GDM1 (cell line): Measurements from ENCODE around the gene NRCAM.

ENCODE experiments used
- DNase-seq: peaks from one replicate; lab custom pipeline; 2025; lab: John Stamatoyannopoulos, UW

The NRCAM gene

DNA sequence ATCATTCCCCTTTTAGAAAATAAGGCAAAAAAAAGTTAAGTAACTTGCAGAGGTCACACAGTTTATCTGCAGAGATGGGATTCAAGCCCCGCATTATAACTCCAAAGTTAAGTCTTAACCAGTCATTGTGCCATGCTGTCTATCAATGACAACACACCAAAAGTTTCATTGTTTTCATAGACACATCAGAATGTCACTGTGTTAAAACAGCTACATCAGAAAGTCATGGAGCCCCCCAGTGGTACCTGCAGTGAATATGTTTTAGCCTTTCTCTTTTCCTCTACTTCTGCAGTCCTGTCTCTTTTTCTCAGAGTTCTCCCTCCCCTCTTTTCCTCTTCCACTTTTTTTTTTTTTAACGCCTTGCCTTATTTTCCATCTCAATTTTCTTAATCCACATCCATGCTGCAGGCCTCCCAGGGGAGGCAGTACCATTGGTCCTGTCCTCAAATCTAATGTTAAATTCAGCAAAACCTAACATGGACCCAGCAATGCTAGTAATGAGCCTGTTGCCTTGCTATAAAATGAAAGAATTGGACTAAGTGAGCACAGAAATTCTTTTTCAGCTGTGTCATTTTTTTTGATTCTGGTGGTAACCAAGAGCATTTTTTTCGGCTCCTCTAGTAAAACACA lies 3.8 kb upstream of the NRCAM start:
- DNase-seq: no peak

DNA sequence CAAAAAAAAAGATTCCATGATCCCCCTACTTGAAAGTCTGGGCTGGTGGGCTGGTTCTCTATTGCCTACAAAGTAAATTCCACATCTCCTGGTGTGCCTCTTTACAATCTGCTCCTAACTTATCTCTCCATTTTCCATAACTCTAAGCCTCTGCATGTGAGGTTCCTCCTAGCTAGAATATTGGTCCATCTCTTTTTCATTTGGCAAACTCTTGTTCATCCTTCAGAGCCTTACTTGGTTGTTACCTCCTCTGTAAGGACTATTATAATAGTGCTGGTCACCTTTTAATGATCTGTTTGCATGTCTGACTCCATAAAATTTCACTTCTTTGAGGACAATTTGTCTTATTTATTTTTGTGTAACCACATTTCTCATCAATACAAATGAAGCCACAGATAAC lies 1.6 kb upstream of the NRCAM start:
- DNase-seq: no peak

DNA sequence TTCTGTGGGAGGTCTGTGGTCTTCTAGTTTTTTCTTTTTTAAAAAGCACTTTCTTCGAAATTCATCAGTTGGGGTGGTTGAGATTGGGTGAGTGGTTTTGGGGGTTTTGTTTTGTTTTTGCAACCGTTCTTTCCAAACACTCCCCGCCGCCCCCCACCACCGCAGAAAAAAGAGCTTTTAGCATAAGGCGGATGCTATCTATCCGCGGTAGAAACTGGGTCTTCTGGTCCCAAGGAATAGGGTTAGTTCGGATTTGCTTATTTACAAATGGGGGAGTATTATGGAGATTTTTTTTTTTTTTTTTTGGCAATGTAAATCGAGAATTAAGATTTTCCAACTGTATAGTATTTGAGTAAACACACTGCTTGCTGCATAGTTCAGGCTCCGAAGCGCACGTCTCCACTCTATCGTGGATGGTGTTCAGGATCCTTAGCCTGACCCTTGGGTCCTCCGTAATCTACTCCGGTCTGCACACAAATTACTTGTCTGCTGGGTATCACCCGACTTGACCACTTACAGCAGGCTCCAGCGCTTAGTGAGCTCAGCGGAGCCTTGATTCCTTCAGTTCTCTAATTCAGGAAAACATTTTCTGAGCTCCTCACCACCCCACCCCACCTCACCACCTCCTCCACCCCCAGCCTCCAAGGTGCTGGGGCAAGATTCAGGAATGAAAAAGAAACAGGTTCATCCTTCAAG lies 757 bp upstream of the NRCAM start:
- no peak for DNase-seq

DNA sequence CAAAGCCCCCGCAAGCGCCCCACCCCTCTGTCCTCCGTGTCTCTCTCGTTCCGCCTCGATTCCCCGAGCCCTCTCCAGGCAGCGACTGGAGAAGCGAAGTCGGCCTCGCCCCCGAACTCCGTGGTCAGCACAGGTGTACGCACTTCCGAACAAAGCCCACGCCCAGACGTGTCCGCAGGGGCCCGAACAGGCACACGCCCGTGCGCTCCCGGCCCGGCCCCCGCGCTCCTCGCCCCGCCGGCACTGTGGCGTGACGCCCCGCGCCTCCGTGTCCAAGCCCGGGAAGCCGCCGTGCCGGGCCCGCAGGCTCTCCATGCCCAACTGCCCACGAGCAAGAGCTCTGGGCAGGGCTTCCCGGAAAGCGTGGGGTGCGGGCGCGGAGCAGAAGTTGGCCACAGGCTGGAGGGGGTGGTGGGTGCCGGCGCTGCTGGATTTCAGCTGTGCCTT lies 662 bp downstream of the NRCAM start:
- DNase-seq: no peak

DNA sequence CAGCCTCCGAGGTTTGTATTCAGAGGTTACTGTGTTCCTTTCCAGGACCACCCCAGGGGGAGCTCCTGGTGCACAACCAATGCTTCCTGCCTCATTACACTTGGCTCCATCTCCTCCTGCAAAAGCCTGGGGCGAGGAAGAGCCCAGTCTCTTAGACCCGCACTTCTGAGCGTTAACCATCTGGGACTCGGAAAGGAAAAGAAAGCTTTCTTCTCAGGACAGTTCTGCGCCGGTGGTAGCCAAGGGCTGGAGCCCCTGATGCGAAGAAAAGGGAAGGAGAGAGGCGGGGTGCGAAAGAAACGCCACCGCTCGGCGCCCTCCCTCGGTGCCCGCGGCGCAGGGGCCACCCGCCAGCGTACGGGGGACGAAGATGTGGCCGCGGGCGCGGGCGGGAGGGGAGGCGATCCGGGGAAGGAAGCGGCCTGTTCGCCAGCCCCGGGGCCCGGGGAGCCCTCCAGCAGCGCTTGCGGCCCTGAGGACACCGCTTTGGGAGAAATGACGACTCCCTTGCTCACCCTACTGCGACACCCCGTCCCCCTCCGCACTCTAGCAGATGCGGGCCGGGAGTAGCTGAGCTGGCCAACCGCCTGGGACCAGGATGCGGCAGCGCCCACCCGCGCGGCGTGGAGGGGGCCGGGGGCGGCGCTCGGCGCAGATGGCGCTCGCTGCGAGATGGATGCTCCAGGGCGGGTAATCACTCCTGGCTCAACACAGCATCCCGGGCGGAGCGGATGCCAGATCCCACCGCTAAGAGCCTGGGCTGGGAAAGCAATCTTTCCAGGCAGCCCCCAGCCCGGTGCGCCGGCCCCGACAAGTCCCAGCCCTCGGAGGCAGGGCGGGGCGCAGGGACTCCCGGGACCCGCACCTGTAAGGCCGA lies 1.3 kb downstream of the NRCAM start:
- no peak for DNase-seq

DNA sequence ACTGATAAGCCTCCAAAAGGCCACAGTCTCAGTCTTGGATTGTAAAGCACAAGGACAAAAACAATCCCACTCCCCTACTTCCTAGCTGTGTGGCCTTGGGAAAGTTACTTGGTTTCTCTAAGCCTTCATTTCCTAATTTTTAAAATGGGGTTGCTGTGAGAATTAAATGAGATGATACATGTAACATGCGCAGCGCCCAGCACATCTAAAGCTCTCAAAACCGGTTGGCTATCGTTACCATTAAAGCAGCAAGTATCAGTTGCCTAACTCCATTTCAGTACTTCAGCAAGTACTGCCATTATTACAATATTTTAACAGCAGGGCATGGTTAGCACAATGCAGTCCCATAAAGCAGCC lies 1.9 kb downstream of the NRCAM start:
- DNase-seq: no peak

DNA sequence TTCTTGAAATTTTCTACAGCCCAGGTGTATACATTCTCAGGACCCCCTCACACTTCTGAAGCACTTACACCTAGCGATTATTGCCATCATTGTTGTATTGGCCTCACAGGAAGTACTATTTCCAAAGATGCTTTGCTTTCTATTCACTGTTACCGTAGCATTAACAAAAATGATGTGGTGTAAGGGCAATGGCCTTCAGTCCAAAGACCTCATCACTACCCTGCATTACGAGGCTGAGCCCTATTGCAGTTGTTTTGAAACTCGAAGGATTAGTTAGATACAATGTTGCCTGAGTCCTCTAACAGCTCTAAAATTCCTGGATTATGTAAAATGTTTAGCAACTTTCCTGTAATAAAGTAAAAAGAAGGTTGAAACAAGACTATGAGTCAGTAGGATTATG lies 2.9 kb downstream of the NRCAM start:
- DNase-seq: no peak

DNA sequence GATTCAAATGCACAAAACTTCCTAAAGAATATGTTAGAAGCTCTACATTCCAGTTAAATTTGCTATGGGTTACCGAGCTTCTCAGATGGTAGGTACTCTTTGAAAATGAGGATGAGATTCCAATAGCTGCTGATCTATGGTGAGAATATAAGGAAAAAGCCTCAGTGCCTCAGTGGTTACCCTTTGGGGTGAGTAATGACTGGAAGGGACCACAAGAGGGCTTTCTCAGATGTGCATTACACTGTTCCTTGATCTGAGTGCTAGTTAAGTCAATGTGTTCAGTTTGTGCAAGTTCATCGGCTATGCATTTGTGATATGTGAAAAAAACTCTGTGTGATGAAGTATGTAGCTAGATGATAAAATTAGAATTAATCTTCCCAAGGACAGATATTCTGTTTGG lies 3.5 kb downstream of the NRCAM start:
- no peak for DNase-seq

DNA sequence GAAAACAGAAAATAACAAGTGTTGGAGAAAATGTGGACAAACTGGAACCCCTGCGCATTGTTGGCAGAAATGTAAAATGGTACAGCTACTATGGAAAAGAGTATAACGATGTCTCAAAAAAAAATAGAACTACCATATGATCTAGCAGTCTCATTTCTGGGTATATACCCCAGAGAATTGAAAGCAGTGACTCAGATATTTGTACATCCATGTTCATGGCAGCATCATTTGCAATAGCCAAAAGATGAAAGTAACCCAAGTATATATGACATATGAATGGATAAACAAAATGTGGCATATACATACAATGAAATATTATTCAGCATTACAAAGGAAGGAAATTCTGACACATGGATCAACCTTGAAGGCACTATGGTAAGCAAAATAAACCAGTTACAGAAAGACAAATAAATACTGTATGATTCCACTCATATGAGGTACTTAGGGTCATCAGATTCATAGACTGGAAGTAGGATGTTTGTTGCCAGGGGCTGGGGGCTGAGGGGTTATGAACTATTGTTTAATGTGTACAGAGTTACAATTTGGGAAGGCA lies 4.9 kb downstream of the NRCAM start:
- DNase-seq: no peak

DNA sequence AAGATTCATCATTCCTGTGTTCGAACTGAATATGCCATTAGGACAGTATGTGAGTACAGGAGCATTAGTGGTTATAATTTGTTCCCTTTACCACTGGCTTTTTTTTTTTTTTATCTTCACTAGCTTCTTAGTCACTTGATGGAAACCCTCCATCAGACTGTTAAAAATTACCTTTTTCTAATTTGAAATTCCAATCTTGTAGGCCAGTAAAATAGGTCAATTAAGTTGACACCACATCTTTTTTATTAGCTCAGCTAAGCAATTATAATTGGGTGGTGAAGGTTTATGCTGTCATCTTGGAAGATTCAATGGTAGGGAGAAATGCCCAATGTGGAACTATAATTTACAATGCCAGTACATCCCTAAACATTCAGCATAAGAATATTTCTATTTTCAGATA lies 6.1 kb downstream of the NRCAM start:
- DNase-seq: no peak

DNA sequence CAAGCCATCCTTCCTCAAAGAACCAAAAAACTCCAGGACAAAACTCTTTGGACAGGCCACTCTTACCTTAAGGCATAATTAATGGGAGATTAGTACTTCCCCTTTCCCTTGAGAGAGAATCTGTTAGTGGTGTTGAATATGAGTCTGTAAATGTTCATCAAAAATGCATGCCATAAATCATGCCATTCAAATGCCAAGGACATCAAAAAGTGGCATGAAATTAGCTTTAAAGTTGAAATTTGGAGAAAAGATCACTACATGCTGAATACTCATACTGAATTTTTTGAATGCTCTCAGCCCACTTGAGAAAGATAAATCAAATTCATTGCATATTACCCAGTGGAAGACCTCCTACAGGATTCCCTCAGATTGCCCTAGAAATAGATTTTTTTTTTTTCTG lies 6.7 kb downstream of the NRCAM start:
- no peak for DNase-seq

DNA sequence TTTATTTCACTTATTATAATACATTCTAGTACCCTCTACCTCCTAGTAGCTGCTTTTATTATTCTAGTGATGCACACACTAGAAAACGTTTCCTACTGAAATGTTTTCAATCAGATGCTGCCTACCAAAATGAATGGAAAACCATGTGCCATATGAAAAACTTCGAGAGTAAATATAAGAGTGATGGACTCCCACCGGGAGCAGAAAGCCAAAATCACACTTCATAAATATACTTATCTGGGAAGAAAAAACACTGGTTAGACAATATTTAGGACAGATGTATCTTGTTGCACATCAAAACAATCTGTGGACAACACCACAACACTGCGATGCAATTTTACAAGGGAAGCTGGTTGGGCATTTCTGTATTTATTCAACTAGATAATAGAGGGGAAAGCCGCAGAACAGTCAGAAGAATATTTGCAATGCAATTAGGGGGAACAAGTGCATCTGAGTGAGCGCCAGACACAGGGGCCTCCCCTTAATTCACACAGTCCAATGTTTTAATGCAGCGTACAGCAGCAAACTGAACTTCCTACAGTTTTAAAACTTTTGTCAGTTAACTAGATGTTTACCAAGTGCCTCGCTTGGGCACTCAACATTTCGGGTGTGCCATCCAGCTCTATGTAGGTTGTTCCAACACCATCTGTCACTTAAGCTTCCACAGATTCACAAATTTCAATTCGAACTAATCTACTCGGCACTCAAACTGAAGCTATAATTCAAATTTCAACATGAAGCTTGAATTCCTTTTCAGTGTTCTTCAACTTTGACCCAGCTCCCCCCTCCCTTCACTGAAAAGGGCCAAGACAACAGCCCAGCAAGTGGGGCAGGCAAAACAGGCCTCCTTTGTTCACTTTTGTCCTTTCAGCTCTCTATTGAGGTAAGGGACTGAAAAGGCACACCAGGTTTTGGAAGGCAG lies 7.4 kb downstream of the NRCAM start:
- no peak for DNase-seq

DNA sequence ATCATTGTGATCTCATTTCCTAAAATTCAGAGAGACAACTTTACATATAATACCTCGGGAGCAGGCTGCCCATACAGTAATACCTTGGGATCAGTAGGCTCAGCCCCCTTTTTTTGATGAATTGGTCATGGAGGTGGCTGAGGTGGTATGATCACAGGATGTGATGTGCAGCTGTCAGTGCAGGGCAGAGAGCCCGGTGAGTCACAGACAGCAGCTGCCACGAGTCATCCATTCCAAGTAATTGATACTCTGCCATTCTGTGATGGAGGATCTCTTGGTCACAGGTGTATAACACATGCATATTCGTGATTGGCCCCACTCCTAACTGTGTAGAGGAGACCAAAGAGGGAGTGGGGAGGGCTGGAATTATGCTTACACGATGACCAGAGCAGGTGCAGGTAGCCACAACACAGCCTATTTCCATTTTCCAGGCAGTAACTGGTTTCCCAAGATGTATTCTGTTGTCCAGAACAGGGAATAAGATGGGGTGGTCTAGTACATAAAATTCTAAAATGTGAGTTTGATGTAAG lies 14.1 kb downstream of the NRCAM start:
- no peak for DNase-seq

DNA sequence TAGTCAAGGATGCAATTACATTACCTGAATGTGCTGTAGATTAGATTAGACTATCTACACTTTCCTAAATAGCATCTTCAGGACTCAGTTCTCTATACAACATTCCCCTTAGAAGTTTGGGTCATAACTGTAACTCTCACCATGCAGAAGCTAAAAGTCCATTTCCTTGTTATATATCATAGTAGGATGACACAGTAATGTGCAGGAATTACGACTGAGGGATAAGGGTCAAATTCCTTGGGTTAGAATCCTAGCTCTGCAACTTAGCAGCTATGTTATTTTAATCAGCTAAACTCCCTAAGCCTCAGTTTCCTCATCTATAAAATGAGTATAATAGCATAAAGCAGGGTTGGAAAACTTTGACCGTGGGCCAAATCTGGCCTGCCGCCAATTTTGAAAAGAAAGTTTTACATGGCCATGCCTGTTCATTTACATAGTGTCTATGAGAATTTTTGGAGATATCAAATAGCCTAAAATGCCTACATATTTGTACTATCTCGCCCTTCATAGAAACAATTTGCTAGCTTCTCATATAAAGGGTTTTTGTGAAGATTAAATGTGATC lies 14.8 kb downstream of the NRCAM start:
- no peak for DNase-seq

DNA sequence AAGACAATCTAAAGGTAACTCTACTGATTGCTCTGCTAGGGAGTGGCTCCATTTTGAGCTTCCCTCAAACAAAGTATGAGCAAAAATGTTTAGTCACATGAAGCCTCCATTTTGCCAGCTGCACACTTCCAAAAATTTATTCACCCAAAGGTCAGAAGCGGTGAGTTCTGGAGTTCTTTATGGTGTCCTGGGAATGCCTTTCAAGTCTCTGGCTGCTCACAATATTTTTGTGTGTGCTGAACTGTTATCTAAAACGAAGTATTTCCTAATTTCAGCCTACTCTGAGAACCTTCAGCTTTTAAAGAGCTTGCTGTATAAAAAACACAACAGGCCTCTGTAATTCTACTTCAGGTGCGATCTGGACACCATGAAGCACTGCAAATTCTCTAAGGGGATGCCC lies 15.6 kb downstream of the NRCAM start:
- no peak for DNase-seq

DNA sequence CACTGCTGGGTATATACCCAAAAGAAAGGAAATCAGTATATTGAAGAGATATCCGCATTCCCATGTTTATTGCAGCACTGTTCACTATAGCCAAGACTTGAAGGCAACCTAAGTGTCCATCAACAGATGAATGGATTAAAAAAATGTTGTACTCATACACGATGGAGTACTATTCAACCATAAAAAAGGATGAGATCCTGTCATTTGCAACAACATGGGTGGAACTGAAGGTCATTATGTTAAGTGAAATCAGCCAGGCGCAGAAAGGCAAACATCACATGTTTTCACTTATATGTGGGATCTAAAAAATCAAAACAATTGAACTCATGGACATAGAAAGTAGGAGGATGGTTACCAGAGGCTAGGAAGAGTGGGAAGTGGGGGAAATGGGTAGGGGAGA lies 19.3 kb downstream of the NRCAM start:
- DNase-seq: no peak

DNA sequence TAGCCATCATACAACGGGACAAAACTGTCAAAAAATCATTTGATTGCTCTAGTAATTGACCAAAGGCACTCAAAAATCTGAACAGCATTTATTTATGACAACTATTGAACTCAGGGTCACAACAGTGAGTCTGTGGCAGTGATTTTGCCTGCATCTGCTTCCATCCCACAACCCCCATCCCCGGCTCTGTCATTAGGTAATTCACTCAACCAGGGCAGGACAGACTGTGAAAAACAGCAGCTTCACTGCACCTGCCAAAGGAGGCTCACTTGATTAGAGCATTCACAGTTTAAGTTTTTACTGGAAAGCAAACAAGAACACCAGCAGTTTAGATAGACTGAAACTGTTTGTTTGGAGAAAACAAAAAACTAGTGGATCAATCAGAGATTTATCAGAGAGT lies 22.2 kb downstream of the NRCAM start:
- no peak for DNase-seq

DNA sequence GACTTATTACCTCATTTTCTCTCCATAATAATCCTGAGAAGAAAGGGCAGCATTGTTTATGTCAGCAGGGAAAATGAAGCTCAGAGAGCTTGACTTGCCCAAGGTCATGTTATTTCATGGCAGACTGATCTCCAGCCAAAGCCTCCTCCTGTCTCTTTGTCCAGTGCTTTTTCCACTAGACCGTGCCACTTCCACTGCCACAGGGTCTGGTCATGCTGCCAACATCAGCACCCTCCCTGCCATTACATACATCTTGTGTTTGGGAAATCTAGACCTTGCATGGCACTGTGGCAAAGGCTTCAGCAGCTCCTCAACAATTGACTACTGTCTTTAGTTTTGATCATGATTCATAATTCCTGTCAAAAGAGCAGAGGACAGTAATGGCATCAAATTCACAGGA lies 25.1 kb downstream of the NRCAM start:
- no peak for DNase-seq

DNA sequence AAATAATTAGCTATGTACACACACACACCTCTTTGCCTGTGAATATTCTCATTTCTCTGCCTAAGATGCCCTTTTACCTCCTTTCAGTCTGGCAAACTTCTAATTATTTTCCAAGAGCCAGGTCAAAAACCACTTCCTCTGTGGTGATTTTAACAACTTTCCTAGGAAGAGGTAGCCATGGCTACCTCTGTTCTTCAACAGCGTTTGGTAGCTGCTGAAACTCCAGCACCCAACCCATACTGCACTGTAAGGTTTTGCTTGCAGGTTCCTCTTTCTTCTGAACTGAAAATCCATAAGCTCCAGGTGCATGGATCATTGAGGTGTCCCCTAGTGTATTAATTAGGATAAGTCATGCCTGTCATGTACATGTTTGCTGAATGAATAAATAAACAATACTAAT lies 25.6 kb downstream of the NRCAM start:
- no peak for DNase-seq

DNA sequence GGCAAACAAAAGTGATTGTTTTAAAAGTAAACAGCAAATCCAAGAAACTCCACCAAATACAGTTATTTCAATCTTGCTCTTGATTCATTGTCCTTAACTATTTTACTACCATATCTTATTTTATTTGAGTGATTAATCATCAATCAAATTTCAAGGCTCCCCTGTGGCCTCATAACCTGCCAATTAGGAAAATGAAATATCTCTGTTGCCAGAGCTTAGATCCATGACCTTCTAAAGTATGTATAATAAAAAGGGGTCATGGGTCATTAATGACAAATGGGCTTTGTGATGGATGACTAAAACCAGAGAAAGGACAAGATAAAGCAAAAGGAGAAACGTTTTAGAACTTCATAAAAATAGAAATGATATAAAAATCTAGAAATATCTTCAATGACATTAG lies 28.5 kb downstream of the NRCAM start:
- no peak for DNase-seq

DNA sequence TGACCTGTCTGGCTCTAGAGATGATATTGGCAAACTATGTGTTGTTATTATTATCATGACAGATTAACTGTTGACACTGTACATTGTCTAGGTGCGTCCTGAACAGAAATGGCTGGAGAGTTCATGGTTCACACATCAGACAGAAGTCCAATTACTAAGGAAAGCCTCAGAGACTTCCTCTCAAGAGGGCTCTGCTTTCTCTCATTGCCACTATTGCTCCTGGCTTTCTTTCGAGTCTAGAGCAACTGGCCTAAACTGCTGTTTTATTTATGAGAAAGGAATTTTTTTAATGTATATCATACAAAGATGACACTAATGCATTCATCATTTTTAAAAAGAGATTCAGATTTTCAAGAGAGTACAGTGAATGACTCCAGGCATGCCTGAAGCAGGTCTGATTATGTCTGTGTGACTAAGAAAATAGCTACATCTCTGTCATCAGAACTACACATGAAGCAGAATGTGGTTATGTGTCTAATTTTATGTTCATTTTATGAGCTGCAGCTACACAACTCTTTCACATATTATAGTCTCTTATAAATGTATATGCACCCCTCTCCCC lies 30.4 kb downstream of the NRCAM start:
- no peak for DNase-seq
